ENCODE data around the gene EEFSEC. TPM values are rescaled to one million over a fixed set of nuclear protein-coding genes. Genes with fewer than 3 reads are reported as not detected.

Gene EEFSEC
- total RNA-seq, 1 donor from 2014 or later = 13.6 TPM

GRCh38 chr3:128329491-128330213, 176.4 kb downstream of the EEFSEC start:
- peak; percentile 65 for DNase-seq (ENCODE audit: low spot score)

- DNase-seq (ENCODE audit: low spot score) = peak; percentile 49
These were observed 177.0 kb downstream of the EEFSEC start for GRCh38 chr3:128330214-128330842.

- DNase-seq (ENCODE audit: low spot score) = peak; percentile 77
These were observed 180.9 kb downstream of the EEFSEC start for GRCh38 chr3:128334086-128334645.

GRCh38 chr3:128334766-128335165, 181.5 kb downstream of the EEFSEC start:
- peak; percentile 64 for DNase-seq (ENCODE audit: low spot score)

GRCh38 chr3:128335621-128336296, 182.5 kb downstream of the EEFSEC start:
- DNase-seq (ENCODE audit: low spot score) = peak; percentile 39

- DNase-seq (ENCODE audit: low spot score) = peak; percentile 26
These were observed 183.3 kb downstream of the EEFSEC start for GRCh38 chr3:128336337-128337156.

GRCh38 chr3:128337305-128337704, 184.0 kb downstream of the EEFSEC start:
- DNase-seq (ENCODE audit: low spot score) = peak; percentile 41

- DNase-seq (ENCODE audit: low spot score) = peak; percentile 43
These were observed 185.5 kb downstream of the EEFSEC start for GRCh38 chr3:128338536-128339330.

- DNase-seq (ENCODE audit: low spot score) = no peak
These were observed 186.3 kb downstream of the EEFSEC start for GRCh38 chr3:128339491-128340012.

GRCh38 chr3:128340198-128340903, 187.1 kb downstream of the EEFSEC start:
- no peak for DNase-seq (ENCODE audit: low spot score)

- DNase-seq (ENCODE audit: low spot score) = no peak
These were observed 187.7 kb downstream of the EEFSEC start for GRCh38 chr3:128340904-128341555.

GRCh38 chr3:128341659-128342395, 188.5 kb downstream of the EEFSEC start:
- DNase-seq (ENCODE audit: low spot score) = no peak

- DNase-seq (ENCODE audit: low spot score) = no peak
These were observed 189.5 kb downstream of the EEFSEC start for GRCh38 chr3:128342701-128343180.

- no peak for DNase-seq (ENCODE audit: low spot score)
These were observed 190.2 kb downstream of the EEFSEC start for GRCh38 chr3:128343287-128344051.

GRCh38 chr3:128344052-128344735, 190.9 kb downstream of the EEFSEC start:
- no peak for DNase-seq (ENCODE audit: low spot score)

- no peak for DNase-seq (ENCODE audit: low spot score)
These were observed 191.9 kb downstream of the EEFSEC start for GRCh38 chr3:128345196-128345595.

- DNase-seq (ENCODE audit: low spot score) = no peak
These were observed 193.3 kb downstream of the EEFSEC start for GRCh38 chr3:128346562-128346961.

All from mesenteric fat pad (tissue), 1 donor.